Vein endothelial cell (primary cell): ENCODE results near the gene ZBTB40. TPM values are rescaled to one million over a fixed set of nuclear protein-coding genes. Genes with fewer than 3 reads are reported as not detected.

Experiments
- total RNA-seq: library from RNA; depleted of rRNA; stranded (reverse); fragments of >200 nt; gene quantifications from 2 replicates; pipeline ENCODE4 v1.2.3, GENCODE V29; 2012

The ZBTB40 gene
- total RNA-seq: 14.7 and 18.5 TPM in 2 replicates

GRCh38 chr1:22451702-22452480, at the start of gene ZBTB40:
Gene ZBTB40 (plus strand): TSS chr1:22451851. CDS start chr1:22489949, 38,098 bp downstream.

GRCh38 chr1:22562584-22563583, 111.2 kb downstream of the ZBTB40 start, which contains the start of gene EPHA8:
Gene EPHA8 (plus strand): TSS chr1:22563489. CDS start chr1:22563636, 147 bp downstream.

Other genes with a start within 250 kb of the ZBTB40 start
- not detected in 2 replicates for gene EPHA8, start 111.6 kb downstream of the ZBTB40 start, total RNA-seq
- gene C1QA, start 184.8 kb downstream of the ZBTB40 start, total RNA-seq: not detected in 2 replicates
- not detected in 2 replicates for gene C1QC, start 191.8 kb downstream of the ZBTB40 start, total RNA-seq
- not detected in 2 replicates for gene C1QB, start 201.4 kb downstream of the ZBTB40 start, total RNA-seq